ENCODE data around the gene MYL4.
"Not testable (repeated sequence)": the region's sequence is repeated elsewhere in the genome, so short reads cannot be mapped to it uniquely, and the experiment has no call there.

MYL4 gene

DNA sequence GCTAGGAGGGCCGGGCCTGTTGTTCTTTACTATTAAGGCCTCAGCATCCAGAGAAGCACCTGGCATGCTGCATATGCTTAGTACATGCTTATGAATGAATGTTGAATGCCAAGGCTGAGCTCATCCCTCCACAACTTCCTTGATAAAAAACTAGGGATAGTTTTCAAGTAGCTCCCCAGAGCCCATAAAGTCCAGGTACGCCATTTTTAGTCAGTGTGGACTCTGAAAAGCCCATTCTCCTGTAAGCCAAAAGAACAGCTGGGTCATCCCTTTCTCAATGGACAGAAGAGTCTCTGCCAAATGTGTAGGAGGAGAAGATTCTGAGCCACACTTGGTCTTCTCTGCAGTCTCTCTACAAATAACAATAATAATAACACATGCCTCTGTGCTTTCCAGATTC lies 35.5 kb downstream of the MYL4 start:
- no peak for DNase-seq

DNA sequence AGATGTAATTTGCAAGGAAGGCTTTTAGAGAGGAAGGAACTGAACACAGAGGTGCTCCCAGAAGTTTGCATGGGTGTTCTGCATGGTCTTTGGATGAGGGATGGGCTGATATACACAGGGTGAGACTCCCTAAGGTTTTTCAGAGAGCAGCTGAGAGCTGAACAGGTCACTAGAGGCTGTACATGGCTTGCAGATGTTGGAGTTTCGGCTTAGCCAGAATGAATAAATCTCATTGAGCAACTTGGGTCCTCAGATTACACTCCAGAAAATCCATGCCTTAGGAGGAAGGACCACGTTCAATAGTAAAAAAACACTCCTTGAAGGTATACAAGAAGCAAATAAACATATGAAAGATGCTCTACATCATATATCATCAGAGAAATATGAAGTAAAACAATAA lies 37.0 kb downstream of the MYL4 start:
- DNase-seq = no peak

DNA sequence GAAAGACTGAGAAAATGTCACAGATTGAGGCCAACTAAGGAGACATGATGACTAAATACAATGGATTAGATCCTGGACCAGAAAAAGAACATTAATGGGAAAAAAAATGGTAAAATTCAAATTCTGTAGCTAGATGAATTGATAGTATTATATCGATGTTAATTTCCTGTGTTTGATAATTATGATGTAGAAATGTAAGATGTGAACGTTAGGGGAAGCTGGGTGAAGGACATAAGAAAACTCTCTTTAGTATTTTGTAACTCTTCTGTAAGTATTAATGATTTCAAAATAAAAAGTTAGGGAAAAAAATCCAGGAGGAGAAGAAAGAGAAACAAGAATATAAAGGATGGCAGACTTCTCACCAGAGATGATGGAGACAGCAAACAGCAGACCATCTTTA lies 41.7 kb downstream of the MYL4 start:
- DNase-seq = no peak

DNA sequence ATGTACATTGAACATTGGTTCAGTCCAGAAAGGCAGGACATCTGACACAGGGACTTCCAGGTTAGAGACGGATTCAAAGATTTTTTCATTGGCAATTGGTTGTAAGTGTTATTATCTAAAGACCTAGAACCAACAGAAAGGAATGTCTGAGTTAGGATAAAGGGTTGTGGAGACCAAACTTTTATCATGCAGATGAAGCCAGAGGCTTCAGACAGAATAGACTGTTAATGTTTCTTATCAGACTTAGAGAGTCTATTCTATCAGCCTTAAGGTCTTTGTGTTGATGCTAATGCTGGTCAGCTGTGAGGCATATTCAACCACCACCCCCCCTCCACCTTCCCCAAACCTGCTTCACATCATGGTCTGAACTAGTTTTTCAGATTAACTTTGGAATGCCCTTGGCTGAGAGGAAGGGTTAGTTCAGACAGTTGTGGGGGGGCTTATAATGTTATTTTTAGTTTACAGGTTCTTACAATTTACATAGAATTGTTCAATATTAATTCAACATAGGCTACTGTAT lies 42.3 kb downstream of the MYL4 start:
- no peak for DNase-seq

DNA sequence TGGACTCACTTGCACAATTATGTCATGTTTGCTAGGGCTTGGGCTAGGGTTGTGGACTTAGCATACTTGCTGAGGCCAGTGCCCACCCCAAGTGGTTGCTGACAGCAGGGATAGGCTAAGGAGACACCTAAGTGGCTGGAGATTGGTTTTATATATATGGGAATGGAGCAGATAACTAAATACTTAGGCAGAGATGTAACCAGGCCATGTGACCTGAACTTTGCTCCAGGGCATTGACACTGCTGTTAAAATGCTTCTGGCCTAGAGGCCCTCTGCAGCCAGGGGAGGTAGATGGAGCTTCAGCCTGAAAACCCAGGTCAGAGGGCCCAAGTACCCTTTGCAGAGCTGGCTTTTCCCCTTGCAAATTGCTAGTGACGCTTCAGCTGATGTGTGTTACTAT lies 43.1 kb downstream of the MYL4 start:
- no peak for DNase-seq

DNA sequence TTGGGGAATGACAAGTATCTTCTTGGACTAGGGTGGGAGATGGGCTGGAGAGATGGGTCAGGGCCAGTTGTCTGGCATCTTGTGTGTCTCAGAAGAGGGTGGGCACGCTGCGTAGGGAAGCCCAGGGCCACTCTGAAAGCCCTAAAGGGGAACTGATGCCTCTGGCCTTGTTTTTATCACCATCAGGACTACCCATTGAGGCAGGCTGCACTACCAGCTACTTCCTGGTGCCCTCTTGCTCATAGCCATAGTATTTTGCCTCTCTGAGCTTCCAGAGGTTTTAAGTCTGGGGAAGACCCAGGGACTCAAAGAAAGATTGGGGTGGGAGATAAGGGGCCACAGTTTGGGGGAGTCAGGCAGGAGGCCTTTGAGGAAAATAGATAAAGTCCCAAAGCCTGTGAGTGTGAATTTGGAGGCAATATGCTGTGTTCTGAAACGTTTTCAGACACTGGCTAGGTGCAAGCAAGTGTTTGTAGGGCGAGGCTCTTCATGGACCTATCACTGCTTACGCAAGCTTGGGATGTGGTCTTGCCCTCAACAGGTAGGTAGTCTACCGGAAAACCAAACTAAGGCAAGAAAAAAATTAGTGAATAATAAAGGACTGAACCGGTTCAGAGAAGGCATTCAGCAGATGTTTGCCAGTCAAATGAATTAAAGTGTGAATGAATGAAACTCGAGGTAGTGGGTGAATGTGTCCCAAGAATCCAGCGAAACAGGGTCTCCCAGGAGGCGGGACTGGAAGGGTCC lies 43.8 kb downstream of the MYL4 start:
- no peak for DNase-seq

DNA sequence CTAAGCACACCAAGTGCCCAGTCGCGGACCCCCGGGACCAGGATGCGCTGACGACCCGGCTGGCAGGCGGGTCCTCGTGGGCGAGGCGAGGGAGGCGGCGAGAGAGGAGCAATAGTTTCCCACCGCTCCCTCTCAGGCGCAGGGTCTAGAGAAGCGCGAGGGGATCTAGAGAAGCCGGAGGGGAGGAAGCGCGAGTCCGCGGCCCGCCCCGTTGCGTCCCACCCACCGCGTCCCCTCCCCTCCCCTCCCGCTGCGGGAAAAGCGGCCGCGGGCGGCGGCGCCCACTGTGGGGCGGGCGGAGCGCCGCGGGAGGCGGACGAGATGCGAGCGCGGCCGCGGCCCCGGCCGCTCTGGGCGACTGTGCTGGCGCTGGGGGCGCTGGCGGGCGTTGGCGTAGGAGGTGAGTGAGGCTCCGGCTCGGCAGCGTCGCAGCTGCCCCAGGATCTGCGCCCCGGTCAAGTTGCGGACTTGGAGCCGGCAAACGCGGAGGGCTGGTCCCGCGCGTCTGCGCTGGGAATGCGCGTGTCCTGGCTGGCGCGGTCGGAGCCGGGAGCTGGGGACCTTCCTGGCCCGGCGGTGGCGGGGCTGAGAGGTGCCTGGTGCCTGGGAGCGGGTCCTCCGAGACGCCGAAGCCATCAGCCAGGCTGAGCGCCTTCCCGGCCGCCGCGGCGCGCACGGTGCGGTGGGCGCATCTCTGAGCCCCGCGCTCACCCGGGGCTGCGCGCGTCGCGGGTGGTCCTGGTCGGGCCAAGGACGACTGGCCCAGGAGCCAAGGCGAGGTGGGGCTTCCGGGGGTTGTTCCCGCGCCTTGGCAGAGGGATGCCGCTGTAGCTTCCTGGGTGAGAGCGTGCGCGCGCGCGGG lies 44.6 kb downstream of the MYL4 start, which contains the start of gene ITGB3:
Gene ITGB3, plus strand, starts transcription at position 287 of the 862 bp plus-strand sequence. Its CDS starts 35 bp downstream, at position 322.
- DNase-seq = peak; percentile 63 to 68

DNA sequence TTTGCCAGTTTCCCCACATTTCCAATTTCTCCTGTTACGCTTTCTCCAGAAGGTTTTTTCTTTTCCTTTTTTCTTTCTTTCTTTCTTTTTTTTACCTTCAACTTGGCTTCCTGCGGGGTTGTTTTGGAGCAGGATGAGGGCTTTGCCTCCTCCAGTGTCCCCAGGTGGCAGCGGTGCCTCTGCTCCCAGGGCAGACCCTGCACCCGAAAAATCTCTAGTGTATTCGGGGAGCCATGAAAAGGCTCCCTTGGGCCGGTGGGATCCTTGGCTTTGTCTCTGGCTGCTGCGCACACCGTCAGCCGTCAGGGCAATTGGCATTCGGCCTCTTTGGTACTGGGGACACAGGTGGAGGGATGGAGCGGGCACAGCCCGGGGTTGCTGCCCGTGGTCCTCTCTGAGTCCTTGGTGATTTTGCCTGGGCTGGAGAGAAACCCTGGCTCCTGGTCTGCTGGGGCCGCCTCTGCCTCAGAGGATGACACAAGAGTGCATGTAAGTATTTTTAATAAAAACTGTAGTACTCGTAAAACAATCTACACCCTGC lies 45.3 kb downstream of the MYL4 start:
- DNase-seq = no peak

DNA sequence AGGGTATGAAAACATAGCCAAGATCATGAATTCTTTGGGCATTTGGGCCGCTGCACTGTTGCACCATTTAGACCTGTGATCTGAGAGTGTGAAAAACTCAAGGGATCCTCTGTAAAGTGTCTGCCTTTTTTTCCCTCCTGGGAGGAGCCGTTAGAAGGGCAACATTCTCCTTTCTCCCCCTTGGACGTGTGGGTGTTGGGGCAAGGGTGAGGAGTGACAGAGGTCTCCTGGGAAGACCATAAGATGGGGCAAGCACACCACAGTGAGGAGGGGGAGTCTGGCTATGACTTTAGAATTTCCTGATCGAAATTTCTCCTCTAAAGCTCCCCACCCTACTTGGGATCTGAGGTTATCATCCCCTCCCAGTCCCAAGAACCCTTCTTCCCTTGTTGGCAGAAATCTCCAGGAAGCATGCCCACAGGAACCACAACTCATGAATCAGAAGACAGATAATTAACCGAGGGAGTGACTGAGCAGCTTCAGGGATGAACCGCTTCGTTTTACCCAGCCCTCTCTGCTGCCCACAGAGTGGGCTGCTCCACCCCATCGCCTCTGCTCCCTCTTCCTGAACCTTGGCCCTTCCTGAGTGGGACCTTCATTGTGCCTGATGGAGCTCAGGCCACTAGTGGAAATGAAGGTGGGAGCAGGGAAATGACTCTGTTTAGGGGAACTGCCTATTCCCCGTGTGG lies 48.6 kb downstream of the MYL4 start:
- DNase-seq = no peak

DNA sequence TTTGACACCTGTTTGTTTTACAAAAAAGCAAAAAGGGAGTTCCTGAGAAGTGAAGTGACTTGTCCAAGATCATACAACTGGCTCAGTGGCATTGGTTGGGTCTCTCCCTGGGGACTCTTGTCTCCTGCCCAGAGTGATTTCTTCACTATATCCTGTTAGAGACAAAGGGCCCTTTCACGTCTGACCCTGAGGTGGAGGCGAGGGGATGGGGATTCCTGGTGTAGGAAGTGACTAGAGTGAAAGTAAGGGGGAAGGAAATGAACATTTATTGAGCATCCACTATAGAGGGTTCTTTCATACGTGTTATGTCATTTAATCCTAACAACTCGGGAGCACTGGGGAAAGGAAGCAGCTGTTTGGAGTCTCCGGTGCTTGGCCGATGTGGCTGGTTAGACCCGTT lies 53.4 kb downstream of the MYL4 start:
- no peak for DNase-seq

DNA sequence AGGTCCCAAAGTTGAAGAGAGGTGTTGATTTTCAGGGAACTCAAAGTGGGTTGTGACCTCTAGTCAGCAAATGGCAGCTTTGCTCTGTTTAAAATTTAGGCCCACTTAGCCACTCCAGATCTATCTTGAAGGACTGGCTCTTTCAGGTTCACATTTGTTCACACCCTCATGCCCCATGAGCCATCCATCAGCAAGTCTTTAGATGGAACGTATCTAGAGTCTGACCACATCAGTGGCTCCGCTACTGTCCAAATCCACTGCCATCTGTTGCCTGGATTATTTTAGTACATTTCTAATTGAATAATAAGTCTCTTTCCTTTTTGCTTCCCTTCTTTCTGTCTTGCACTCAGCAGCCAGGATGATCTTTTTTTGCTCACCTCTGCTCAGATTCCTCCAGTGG lies 55.0 kb downstream of the MYL4 start:
- DNase-seq = no peak

DNA sequence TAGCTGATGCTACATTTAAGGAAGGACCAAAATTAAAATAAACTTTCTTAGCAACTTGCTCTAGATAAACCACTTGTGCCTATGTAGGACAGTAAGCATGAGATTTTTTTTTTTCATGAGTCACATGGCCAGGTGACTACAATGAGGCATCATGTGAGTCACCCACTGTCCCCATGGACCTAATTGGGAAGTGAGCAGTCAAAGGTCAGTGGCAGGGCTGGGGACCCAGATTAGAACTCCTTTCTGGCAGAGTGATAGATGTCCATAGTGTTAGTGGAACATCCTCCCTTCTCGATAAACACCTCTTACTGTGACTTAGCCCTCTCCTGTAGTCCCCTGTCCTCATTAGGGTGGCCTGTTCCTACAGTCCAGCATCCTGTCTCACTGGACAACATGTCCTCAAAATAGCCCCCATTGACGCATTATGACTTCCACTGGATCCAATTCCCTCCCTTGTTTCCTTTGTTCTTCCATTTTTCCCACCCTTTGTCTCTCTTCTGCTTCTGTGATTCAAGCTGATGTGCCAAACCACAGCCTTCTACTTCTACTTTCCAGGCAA lies 56.9 kb downstream of the MYL4 start:
- no peak for DNase-seq

DNA sequence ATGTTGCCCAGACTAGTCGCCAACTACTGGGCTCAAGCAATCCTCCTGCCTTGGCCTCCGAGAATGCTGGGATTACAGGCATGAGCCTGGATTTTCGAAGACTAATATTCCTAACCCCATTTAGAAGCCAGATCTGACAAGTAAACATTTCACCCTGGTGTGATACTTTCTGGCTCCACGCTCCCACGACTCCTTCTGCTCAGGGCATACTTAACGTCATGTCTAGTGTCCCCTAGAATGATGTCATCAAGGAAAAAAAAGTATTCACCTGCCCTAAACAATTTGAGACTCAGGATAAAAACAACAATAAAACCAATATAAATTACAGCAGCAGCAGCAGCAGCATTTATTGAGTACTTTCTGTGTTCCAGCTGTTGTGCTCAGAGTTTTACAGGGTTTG lies 57.6 kb downstream of the MYL4 start:
- DNase-seq = no peak

DNA sequence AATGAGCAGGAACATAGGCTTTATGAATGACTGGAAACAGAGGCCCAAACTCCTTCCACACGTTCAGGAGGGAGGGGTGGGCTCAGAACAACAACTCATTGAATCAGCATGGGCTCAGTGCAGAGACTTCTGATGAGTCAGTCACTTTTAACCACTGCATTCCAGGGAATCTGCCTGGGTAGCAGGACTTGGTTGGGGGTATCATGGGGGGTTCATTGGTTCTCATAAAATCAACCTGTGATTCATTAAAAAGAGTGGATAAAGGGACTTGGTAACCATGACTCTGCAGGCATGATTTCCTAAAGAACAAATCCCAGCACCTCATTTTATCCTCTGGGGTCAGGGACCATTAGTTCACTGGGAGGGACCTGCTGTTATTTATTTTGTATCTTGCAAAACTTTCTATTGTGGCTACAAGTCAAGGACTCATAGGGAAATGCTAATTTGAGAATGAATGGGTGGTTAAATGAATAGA lies 58.2 kb downstream of the MYL4 start:
- DNase-seq = no peak

DNA sequence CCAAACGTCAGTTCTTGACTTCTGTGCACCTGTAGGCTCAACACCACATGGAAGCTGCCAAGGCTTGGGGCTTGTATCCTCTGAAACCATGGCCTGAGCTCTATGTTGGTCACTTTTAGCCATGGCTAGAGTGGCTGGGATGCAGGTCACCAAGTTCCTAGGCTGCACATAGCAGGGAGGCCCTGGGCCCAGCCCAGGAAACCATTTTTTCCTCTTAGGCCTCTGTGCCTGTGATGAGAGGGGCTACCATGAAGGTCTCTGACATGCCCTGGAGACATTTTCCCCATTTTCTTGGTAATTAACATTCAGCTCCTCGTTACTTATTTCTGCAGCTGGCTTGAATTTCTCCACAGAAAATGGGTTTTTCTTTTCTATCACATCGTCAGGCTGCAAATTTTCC lies 59.8 kb downstream of the MYL4 start:
- not testable (repeated sequence) for DNase-seq

DNA sequence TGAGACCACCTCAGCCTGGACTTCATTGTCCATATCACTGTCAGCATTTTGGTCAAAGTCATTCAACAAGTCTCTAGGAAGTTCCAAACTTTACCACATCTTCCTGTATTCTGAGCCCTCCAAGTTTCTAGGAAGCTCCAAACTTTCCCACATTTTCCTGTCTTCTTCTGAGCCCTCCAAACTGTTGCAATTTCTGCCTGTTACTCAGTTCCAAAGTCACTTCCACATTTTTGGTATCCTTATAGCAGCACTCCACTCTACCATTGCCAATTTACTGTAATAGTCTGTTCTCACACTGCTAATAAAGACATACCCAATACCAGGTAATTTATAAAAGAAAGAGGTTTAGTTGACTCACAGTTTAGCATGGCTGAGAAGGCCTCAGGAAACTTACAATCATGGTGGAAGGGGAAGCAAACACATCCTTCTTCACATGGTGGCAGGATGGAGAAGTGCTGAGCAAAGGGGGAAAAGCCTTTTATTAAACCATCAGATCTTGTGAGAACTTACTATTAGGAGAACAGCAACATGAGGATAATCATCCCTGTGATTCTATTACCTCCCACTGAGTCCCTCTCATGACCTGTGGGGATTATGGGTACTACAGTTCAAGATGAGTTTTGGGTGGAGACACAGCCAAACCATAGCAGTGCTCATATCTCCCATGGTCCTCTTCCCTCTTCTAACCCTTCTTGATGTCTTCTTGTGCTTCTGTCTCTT lies 60.6 kb downstream of the MYL4 start:
- DNase-seq = not testable (repeated sequence)

DNA sequence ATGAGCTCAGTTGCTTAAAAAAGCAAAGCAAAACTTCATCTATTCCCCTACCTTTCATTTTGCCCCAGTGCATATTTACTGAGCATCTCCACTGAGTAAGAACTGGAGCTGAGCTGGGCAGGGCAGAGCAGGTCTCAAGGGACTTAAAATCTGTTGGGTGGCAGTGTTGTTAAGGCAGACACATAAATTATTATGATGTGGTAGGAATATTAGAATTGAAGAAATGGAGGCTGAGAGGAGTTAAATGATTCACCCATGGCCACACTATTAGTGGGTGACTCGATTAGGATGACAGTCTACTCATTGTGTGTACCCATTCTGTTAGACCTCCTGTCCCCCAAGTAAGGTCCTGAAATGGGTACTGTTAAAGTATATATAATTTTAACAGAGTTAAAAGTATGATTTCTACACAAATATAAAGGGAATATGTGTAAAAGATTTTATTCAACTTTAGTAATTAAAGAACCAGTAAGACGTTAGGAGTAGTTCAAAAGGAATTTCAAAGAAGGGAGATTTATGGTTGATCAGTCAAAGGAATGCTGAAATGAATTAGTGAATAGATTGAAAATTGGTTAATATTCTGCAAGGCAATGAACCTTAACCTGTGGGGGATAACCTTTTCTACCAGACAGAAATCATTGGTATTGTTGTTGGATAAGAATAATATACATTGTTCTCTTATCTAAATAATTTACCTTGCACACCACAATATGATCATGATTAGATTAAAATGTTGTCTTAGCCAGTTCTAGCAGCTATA lies 62.0 kb downstream of the MYL4 start:
- DNase-seq = no peak

DNA sequence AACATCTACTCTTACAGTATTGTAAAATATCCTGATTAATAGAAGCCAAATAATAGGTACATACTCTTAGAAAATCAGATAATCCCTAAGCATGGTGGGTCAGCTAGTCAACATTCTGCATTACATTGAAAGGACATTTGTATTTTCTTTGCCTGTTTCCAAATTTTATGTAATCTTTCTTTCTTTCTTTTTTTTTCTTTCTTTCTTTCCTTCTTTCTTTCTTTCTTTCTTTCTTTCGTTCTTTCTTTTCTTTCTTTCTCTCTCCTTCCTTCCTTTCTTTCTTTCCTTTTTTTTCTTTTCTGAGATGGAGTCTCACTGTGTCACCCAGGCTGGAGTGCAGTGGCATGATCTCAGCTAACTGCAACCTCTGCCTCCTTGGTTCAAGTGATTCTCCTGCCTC lies 63.3 kb downstream of the MYL4 start:
- DNase-seq = no peak

DNA sequence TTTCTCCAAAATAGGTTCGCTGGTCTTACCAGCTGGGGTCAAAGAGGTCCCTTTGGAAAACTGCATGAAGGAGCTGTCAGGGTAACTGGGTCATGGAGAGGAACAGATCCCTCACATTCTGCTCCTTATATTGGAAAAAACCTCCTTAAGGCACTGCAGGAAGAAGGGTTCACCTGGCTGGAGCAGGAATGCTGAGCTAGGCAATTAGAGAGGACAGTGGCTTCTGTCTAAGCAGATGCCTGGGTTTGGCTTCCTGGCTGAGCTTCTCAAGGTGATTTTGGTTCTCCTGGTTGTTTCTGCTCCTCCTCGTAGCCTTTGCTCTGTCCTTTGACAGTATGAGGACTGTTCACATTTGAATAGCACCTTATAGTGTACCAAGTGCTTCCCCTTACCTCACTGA lies 64.1 kb downstream of the MYL4 start:
- no peak for DNase-seq
